ENCODE measurements around the gene ZNF71.
"Not testable (repeated sequence)": the region's sequence is repeated elsewhere in the genome, so short reads cannot be mapped to it uniquely, and the experiment has no call there.

Gene ZNF71

DNA sequence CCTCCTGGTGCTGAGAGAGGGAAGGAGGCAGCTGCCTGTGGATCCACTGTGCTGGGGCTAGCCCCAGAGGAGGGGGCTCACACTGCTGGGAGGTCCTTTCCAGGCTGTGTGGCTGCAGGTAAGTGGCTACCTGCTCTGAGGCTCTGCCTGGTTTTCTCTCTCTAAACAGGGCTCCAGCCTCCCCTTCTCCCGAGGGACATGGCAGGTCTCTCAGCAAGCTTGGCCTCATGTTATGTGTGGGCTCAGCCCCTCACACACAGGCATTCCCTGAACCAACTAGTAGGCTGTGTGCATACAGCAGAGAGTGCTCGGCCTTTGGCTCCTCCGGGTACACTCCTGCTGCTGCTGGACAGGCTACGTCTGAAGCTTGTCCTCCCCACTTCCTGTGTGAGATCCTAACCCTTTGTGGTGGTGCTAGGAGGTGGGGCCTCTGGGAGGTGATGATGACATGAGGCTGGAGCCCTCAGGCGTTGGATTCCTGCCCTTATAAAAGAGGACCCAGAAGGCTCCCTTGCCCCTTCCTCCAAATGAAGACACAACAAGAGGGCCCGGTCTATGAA, 72.3 kb downstream of the ZNF71 start:
- no peaks in the 10 kb centered on the region for H3K27me3 Mint-ChIP-seq (ENCODE audit: low read depth)
- H3K9me3 Mint-ChIP-seq = peaks cover 52% of the 10 kb centered on the region
- no peak overlapping the region for H3K4me3 Mint-ChIP-seq
- H3K36me3 Mint-ChIP-seq (ENCODE audit: low read depth) = peaks cover 4% of the 10 kb centered on the region
- TF ChIP-seq, protein P1, sequence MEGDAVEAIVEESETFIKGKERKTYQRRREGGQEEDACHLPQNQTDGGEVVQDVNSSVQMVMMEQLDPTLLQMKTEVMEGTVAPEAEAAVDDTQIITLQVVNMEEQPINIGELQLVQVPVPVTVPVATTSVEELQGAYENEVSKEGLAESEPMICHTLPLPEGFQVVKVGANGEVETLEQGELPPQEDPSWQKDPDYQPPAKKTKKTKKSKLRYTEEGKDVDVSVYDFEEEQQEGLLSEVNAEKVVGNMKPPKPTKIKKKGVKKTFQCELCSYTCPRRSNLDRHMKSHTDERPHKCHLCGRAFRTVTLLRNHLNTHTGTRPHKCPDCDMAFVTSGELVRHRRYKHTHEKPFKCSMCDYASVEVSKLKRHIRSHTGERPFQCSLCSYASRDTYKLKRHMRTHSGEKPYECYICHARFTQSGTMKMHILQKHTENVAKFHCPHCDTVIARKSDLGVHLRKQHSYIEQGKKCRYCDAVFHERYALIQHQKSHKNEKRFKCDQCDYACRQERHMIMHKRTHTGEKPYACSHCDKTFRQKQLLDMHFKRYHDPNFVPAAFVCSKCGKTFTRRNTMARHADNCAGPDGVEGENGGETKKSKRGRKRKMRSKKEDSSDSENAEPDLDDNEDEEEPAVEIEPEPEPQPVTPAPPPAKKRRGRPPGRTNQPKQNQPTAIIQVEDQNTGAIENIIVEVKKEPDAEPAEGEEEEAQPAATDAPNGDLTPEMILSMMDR (IDR thresholded peaks at IDR 0.05; ENCODE audit: unreplicated experiment in 3 of 3) = no peak
- no peak overlapping the region for H3K27ac Mint-ChIP-seq
- H3K4me1 Mint-ChIP-seq = no peaks in the 10 kb centered on the region

DNA sequence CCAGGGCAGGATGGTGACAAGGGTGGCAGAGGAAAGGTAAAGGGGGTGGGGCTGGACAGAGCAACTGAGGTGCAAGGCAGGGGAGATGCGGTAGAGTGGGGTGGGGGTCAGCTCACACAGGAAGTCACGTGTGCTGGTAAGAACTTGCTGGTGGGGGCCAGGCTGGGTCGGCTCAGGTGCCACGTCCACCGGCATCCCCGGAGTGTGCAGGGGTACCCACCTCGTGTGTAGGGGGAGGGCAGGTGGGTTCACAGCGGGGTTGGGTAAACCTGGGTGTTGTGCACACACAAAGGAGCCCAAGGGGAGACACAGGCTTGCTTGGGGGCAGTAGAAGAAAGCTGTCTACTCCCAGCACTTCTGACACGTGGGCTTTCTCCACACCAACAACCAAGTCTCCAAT, 73.6 kb downstream of the ZNF71 start:
- H3K9me3 Mint-ChIP-seq = peaks cover 46% of the 10 kb centered on the region
- H3K27me3 Mint-ChIP-seq (ENCODE audit: low read depth) = no peaks in the 10 kb centered on the region
- H3K4me3 Mint-ChIP-seq = no peak overlapping the region
- H3K36me3 Mint-ChIP-seq (ENCODE audit: low read depth) = peaks cover 4% of the 10 kb centered on the region
- TF ChIP-seq, protein P1 (IDR thresholded peaks at IDR 0.05; ENCODE audit: unreplicated experiment in 3 of 3) = no peak
- H3K27ac Mint-ChIP-seq = no peak overlapping the region
- no peaks in the 10 kb centered on the region for H3K4me1 Mint-ChIP-seq

DNA sequence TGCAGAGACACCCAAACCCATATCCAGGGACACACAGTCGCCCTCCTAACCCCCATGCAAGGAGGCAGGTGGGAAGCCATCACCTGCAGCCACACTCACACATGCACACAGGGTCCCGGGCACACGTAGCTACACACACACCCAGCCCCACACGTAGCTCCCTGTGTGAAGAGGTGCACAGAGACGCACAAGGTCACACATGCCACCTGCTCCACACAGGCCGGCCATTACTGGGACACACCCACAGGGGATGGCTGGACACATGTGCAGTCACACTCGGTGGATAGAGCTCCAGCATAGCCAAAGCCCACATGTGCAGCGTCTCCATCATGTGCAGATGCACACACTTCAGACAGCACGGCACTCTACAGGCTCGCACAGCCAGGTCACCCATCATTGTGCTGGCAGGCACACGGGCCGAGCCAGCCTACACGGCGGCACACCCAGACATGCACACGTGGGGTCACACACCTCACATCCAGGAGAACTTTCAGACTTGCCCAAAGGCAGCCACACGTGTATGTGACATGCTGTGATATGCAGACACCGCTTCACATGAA, 75.4 kb downstream of the ZNF71 start:
- Mint-ChIP-seq H3K27ac (no peak overlapping the region), H3K4me1 (no peaks in the 10 kb centered on the region), H3K36me3 (ENCODE audit: low read depth) (peaks cover 4% of the 10 kb centered on the region), H3K9me3 (peaks cover 53% of the 10 kb centered on the region), H3K27me3 (ENCODE audit: low read depth) (no peaks in the 10 kb centered on the region), H3K4me3 (no peak overlapping the region)
- TF ChIP-seq, protein P1 (IDR thresholded peaks at IDR 0.05; ENCODE audit: unreplicated experiment in 3 of 3) = no peak

DNA sequence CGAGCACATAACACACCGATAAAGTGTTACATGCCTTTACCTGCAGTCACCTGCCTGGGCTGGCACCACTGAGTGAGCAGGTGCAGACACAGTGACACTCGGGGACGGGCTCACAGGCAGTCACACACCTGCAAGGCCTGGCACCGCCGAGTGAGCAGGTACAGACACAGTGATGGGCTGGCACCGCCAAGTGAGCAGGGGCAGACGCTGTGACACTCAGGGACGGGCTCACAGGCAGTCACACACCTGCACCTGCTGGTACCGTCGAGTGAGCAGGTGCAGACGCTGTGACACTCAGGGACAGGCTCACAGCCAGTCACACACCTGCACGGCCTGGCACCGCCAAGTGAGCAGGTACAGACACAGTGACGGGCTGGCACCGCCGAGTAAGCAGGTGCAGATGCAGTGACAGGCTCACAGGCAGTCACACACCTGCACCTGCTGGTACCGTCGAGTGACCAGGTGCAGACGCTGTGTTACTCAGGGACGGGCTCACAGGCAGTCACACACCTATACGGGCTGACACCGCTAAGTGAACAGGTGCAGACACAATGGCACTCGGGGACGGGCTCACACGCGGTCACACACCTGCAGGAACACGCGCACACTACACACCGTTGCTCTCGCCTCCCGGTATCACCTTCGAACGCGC, 76.0 kb downstream of the ZNF71 start:
- H3K27ac Mint-ChIP-seq = no peak overlapping the region
- H3K4me3 Mint-ChIP-seq = no peak overlapping the region
- no peaks in the 10 kb centered on the region for H3K4me1 Mint-ChIP-seq
- peaks cover 52% of the 10 kb centered on the region for H3K9me3 Mint-ChIP-seq
- H3K27me3 Mint-ChIP-seq (ENCODE audit: low read depth) = no peaks in the 10 kb centered on the region
- peaks cover 4% of the 10 kb centered on the region for H3K36me3 Mint-ChIP-seq (ENCODE audit: low read depth)
- TF ChIP-seq, protein P1 (IDR thresholded peaks at IDR 0.05; ENCODE audit: unreplicated experiment in 3 of 3) = no peak

DNA sequence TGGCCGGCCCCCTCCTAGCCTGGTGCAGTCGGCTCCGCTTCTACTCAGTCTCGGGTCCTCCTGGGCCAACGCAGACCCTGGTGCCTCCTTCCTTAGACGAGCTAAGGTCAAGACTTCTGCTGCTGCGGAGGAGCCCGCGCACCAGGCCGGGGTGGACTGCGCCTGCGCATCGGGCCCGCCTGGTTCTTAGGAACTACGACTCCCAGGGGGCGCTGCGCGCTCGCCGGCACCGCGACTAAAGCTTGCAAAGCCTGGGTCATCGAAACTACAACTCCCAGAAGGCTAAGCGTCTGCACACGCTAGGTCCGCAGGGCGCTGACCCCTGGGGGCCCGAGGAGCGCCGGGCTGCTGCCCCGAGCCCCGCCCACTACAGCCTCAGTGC, 76.5 kb downstream of the ZNF71 start, which contains the start of gene ZNF835:
TSS of gene ZNF835 (minus strand) at position 145 of the 382 bp plus-strand sequence. CDS start 6,559 bp downstream, outside the sequence.
- Mint-ChIP-seq H3K27ac (no peak within 1 kb of the TSS), H3K4me3 (no peak within 1 kb of the TSS), H3K27me3 (ENCODE audit: low read depth) (no peaks in the 10 kb centered on the region), H3K4me1 (no peaks in the 10 kb centered on the region), H3K36me3 (ENCODE audit: low read depth) (peaks cover 4% of the 10 kb centered on the region), H3K9me3 (peaks cover 56% of the 10 kb centered on the region)
- TF ChIP-seq, protein P1 (IDR thresholded peaks at IDR 0.05; ENCODE audit: unreplicated experiment in 3 of 3) = no peak

DNA sequence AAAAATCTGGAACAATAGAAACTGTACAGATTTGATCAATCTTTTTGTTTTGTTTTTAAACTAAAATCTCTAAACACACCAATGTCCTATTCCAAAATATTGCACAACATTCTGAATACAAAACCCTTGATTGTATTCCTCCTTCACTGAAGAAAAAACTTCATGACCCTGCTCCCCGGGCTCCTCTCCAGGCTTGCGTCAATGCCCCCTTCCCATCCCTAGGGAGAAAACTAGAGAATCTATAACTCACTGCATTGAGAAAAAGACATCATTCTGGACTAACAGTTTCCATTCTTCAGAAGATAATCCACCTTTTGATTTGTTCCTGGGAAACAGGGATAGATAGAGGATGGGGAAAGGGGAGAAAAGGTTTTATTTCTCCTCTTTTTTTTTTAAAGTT, 77.5 kb downstream of the ZNF71 start:
- H3K4me3 Mint-ChIP-seq; H3K4me1 Mint-ChIP-seq; H3K36me3 Mint-ChIP-seq (ENCODE audit: low read depth); H3K27ac Mint-ChIP-seq; H3K27me3 Mint-ChIP-seq (ENCODE audit: low read depth): not testable (repeated sequence)
- H3K9me3 Mint-ChIP-seq = peaks cover 55% of the 10 kb centered on the region

Data from nephron (organoid).